Neural progenitor cell (in vitro differentiated cells): ENCODE data around the gene RNLS. TPM values are rescaled to one million over a fixed set of nuclear protein-coding genes. Genes with fewer than 3 reads are reported as not detected.
A peak's percentile ranks its signal among the peaks of the same experiment; 100 is the strongest.

Experiments used
- DNase-seq: peaks from one replicate; pipeline ENCODE4 v3.0.0-alpha.2; 2016; ENCODE audit warnings: low spot score
- H2AFZ ChIP-seq: fragments of 200-600 bp; sonication (generic); replicated peaks from 2 replicates; pipeline ENCODE4 v1.6.1; 2016; ENCODE audit warnings: antibody characterized with exemption
- H3F3A ChIP-seq: fragments of 200-600 bp; sonication (generic); 2 replicates; pipeline ENCODE4 v1.6.1; 2016; ENCODE audit warnings: antibody characterized with exemption, low read depth
- H3K27ac ChIP-seq: fragments of 200-600 bp; sonication (generic); 2 replicates; pipeline ENCODE4 v1.5.1; 2016; ENCODE audit warnings: mild to moderate bottlenecking
- H3K27me3 ChIP-seq: fragments of 200-600 bp; sonication (generic); 2 replicates; pipeline ENCODE4 v1.6.1; 2016; ENCODE audit warnings: mild to moderate bottlenecking, moderate library complexity
- H3K36me3 ChIP-seq: fragments of 200-600 bp; sonication (generic); 2 replicates; pipeline ENCODE4 v1.5.1; 2016
- H3K4me1 ChIP-seq: fragments of 200-600 bp; sonication (generic); 2 replicates; pipeline ENCODE4 v1.6.1; 2016; ENCODE audit warnings: mixed run types
- H3K4me2 ChIP-seq: fragments of 200-600 bp; sonication (generic); 2 replicates; pipeline ENCODE4 v1.6.1; 2016
- H3K4me3 ChIP-seq: fragments of 200-600 bp; sonication (generic); 2 replicates; pipeline ENCODE4 v1.5.1; 2016
- H3K79me2 ChIP-seq: fragments of 200-600 bp; sonication (generic); 2 replicates; pipeline ENCODE4 v1.6.1; 2016; ENCODE audit warnings: low read depth
- H3K9ac ChIP-seq: fragments of 200-600 bp; sonication (generic); 2 replicates; pipeline ENCODE4 v1.6.1; 2016
- H3K9me3 ChIP-seq: fragments of 200-600 bp; sonication (generic); 2 replicates; pipeline ENCODE4 v1.5.1; 2016; ENCODE audit warnings: low read depth
- H4K20me1 ChIP-seq: fragments of 200-600 bp; sonication (generic); 2 replicates; pipeline ENCODE4 v1.6.1; 2016; ENCODE audit warnings: low read depth
- H3K27ac Mint-ChIP-seq: 3 replicates; pipeline ENCODE4 v1.8.0; 2021; ENCODE audit warnings: mixed read lengths
- H3K27me3 Mint-ChIP-seq: 2 replicates; pipeline ENCODE4 v1.8.0; 2022; ENCODE audit warnings: low read depth, mild to moderate bottlenecking, inconsistent platforms, moderate library complexity, mixed read lengths; ENCODE audit not compliant: insufficient read depth
- H3K36me3 Mint-ChIP-seq: 3 replicates; pipeline ENCODE4 v1.8.0; 2021; ENCODE audit warnings: mixed read lengths
- H3K4me1 Mint-ChIP-seq: 3 replicates; pipeline ENCODE4 v1.8.0; 2021; ENCODE audit warnings: mixed read lengths
- H3K4me3 Mint-ChIP-seq: 3 replicates; pipeline ENCODE4 v1.8.0; 2021; ENCODE audit warnings: mild to moderate bottlenecking, moderate library complexity, mixed read lengths
- H3K9me3 Mint-ChIP-seq: 3 replicates; pipeline ENCODE4 v1.8.0; 2020; ENCODE audit warnings: mixed read lengths
- EZH2 ChIP-seq: fragments of 200-600 bp; sonication (generic); IDR thresholded peaks from 2 replicates; pipeline ENCODE4 v1.6.1; 2017; ENCODE audit warnings: antibody characterized with exemption, mild to moderate bottlenecking, moderate library complexity
- EZH2phosphoT487 ChIP-seq: fragments of 200-600 bp; sonication (generic); IDR thresholded peaks from 2 replicates; pipeline ENCODE4 v1.6.1; 2017; ENCODE audit warnings: antibody characterized with exemption
- total RNA-seq: library from RNA; depleted of rRNA; stranded (reverse); fragments of >200 nt; gene quantifications from 2 replicates; pipeline ENCODE4 v1.2.3, GENCODE V29; 2015; ENCODE audit warnings: low replicate concordance
- TF ChIP-seq, protein P1 (sequence below): fragments of 200-600 bp; sonication (generic); IDR thresholded peaks from 2 replicates; pipeline ENCODE4 v1.5.1; 2017; ENCODE audit warnings: antibody characterized with exemption, mild to moderate bottlenecking

The RNLS gene
- total RNA-seq, 1 donor from 2014 or later: 9.1 TPM

DNA sequence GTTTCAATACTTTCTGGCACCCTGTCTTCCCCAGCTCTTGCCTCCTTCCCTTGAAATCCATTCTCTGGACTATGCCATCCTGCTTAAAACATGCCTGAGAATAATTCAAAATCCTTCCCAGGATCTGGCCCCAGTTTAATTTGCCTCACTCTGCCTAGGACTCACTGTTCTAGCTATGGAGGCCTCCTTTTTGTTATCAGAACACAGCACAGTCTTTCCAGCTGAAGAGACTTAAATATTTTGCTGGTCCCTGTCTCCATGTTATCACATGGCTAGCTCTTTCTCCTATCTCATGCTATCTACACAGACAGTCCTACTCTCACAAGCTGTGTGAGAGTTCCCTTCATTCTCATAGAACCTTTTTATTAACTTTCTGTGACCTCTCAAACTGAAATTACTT is 194.8 kb downstream of the RNLS start:
- H3K9ac ChIP-seq: no peak overlapping the region

DNA sequence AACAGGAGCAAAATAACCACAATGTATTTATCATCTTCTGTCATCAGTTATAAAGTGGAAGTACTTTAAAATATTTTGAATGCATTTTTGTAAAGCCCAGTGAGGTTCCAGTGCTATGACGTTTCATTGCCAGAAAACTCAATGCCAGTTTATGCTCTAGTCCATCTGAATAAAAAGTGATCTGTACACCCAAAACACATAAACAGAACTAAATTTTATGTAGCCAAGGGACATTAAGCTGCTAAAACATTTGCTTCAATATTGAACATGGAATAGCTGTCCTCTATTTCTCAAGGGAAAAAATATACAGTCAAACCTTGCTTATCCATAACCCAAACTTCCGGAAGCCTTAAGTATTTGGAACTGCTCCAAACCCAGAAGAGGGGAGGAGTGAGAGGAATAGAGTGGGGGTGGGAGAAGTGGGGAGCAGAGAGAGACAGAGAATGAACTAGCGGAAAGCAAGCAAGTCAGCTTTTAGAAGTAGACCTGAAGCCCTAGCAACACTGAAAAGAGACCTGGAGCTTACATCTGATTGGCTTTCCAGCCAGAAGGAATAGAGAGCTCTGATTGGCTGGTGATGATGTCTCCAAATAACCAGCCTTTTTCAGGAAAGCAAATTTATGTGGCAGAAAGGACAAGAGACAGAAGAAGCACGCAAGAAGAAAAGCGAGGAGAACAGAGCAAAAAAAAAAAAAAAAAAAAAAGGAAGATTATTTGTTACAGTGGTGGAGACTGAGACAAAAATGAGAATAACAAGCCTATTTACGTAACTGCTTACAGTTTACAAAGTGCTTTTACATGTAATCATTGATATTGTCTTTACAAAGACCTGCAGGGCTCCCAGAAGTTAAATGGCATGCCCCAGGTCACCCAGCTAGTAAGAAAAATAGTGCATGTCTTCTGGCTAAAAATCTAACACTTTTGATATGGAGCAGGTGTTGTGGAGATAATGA is 196.0 kb downstream of the RNLS start:
- no peaks in the 10 kb centered on the region for H3K36me3 ChIP-seq
- H4K20me1 ChIP-seq: no peaks in the 10 kb centered on the region
- no peaks in the 10 kb centered on the region for H3K79me2 ChIP-seq
- H3K4me3 ChIP-seq: no peak overlapping the region
- Mint-ChIP-seq H3K27me3 (peaks cover 4% of the 10 kb centered on the region), H3K36me3 (no peaks in the 10 kb centered on the region), H3K4me3 (no peak overlapping the region), H3K4me1 (no peaks in the 10 kb centered on the region), H3K27ac (no peak overlapping the region), H3K9me3 (no peaks in the 10 kb centered on the region)
- DNase-seq: peak; percentile 51
- peak overlapping the region; percentile 62 for H2AFZ ChIP-seq
- H3K4me1 ChIP-seq: peaks cover 5% of the 10 kb centered on the region
- H3K9me3 ChIP-seq: no peaks in the 10 kb centered on the region
- TF ChIP-seq EZH2phosphoT487 (no peak), EZH2 (no peak)
- TF ChIP-seq, protein P1, sequence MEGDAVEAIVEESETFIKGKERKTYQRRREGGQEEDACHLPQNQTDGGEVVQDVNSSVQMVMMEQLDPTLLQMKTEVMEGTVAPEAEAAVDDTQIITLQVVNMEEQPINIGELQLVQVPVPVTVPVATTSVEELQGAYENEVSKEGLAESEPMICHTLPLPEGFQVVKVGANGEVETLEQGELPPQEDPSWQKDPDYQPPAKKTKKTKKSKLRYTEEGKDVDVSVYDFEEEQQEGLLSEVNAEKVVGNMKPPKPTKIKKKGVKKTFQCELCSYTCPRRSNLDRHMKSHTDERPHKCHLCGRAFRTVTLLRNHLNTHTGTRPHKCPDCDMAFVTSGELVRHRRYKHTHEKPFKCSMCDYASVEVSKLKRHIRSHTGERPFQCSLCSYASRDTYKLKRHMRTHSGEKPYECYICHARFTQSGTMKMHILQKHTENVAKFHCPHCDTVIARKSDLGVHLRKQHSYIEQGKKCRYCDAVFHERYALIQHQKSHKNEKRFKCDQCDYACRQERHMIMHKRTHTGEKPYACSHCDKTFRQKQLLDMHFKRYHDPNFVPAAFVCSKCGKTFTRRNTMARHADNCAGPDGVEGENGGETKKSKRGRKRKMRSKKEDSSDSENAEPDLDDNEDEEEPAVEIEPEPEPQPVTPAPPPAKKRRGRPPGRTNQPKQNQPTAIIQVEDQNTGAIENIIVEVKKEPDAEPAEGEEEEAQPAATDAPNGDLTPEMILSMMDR: no peak
- peak overlapping the region; percentile 2 for H3K4me2 ChIP-seq
- H3K27ac ChIP-seq: no peak overlapping the region
- H3K27me3 ChIP-seq: no peaks in the 10 kb centered on the region
- H3K9ac ChIP-seq: no peak overlapping the region
- H3F3A ChIP-seq: no peaks in the 10 kb centered on the region

More for the DNA sequence above, 194.8 kb downstream of the RNLS start:
- H3K4me1 ChIP-seq: peaks cover 5% of the 10 kb centered on the region
- Mint-ChIP-seq H3K27me3 (peaks cover 4% of the 10 kb centered on the region), H3K27ac (no peak overlapping the region), H3K4me3 (no peak overlapping the region), H3K36me3 (no peaks in the 10 kb centered on the region), H3K9me3 (no peaks in the 10 kb centered on the region), H3K4me1 (no peaks in the 10 kb centered on the region)
- no peaks in the 10 kb centered on the region for H3F3A ChIP-seq
- no peak for DNase-seq
- H3K79me2 ChIP-seq: no peaks in the 10 kb centered on the region
- TF ChIP-seq EZH2: no peak
- H3K27ac ChIP-seq: no peak overlapping the region
- H3K9me3 ChIP-seq: no peaks in the 10 kb centered on the region
- H2AFZ ChIP-seq: no peak overlapping the region
- H4K20me1 ChIP-seq: no peaks in the 10 kb centered on the region
- H3K4me2 ChIP-seq: no peak overlapping the region
- H3K36me3 ChIP-seq: no peaks in the 10 kb centered on the region
- no peak overlapping the region for H3K4me3 ChIP-seq
- H3K27me3 ChIP-seq: no peaks in the 10 kb centered on the region

DNA sequence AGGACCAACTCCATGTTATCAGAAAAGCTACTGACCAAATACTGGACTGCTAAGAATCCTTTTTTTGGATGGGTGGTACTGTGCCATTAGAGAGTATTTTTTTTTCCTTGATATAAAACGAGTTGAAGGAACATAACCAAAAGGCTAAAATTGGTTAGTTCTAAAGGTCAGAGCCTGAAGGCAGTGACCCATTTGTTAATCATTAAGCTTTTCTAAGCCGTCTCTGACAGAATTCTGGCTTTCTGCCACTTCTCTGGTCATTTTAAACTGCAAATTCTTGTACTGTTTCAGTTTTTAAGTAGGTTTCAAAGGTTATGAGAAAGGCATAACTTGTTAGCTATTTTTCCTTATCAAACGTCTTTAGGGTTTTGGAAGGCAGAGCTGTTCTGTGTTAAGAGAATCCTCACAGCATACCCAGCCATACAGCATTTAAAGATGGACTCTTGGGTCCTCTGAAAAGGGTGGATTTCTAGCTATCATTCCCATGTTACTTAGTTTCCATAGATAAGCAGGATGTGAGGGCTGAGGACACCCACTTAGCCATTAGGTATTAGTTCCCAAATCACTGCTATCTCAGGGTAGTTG is 196.8 kb downstream of the RNLS start:
- no peaks in the 10 kb centered on the region for H3K4me1 Mint-ChIP-seq
- H3K27ac ChIP-seq: no peak overlapping the region
- H3K4me2 ChIP-seq: no peak overlapping the region
- H3F3A ChIP-seq: no peaks in the 10 kb centered on the region
- H3K36me3 Mint-ChIP-seq: no peaks in the 10 kb centered on the region
- DNase-seq: no peak
- no peak overlapping the region for H3K4me3 Mint-ChIP-seq
- no peaks in the 10 kb centered on the region for H3K27me3 ChIP-seq
- peaks cover 5% of the 10 kb centered on the region for H3K4me1 ChIP-seq
- TF ChIP-seq EZH2: no peak
- TF ChIP-seq EZH2phosphoT487: no peak
- TF ChIP-seq, protein P1: no peak
- H3K27me3 Mint-ChIP-seq: peaks cover 4% of the 10 kb centered on the region
- no peaks in the 10 kb centered on the region for H3K36me3 ChIP-seq
- no peak overlapping the region for H3K4me3 ChIP-seq
- no peak overlapping the region for H3K9ac ChIP-seq
- H2AFZ ChIP-seq: peak overlapping the region; percentile 32
- no peak overlapping the region for H3K27ac Mint-ChIP-seq
- no peaks in the 10 kb centered on the region for H4K20me1 ChIP-seq
- H3K9me3 ChIP-seq: no peaks in the 10 kb centered on the region
- no peaks in the 10 kb centered on the region for H3K9me3 Mint-ChIP-seq
- no peaks in the 10 kb centered on the region for H3K79me2 ChIP-seq
